NT2/D1 (cell line): ENCODE data around the gene ABCB9.

ENCODE experiments used
- SUZ12 ChIP-seq: IDR thresholded peaks from 2 replicates; pipeline ENCODE4 v1.6.1; 2011; ENCODE audit not compliant: insufficient read length, insufficient read depth; ENCODE audit errors: extremely low read depth
- YY1 ChIP-seq: IDR thresholded peaks from 2 replicates; pipeline ENCODE4 v1.6.1; 2011; ENCODE audit not compliant: insufficient read length, insufficient read depth
- ZNF274 ChIP-seq: IDR thresholded peaks from 2 replicates; pipeline ENCODE4 v1.6.1; 2011; ENCODE audit warnings: mild to moderate bottlenecking, low read depth, low read length

DNA sequence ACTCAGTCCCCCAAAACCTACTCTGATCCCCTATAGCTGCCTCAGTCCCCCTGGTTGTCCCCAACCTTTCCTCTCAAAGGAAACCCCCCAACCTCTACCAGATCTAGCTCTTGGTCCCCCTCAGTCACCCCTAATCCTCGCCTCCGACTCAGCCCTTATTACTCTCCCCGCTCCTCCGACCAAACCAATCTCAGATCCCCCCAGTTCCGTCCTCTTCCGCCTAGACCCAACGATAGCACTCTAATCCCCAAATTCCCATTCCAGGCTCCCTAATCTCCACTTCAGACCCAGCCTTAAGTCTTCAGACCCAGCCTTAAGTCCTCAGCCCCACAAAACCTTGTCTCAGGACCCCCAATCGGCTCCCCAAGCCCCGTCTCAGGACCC is 71.0 kb downstream of the ABCB9 start:
- TF ChIP-seq ZNF274 = no peak
- no peak for TF ChIP-seq YY1
- no peak for TF ChIP-seq SUZ12
